SJSA1 (cell line): ENCODE measurements around the gene LILRA1. TPM values are rescaled to one million over a fixed set of nuclear protein-coding genes. Genes with fewer than 3 reads are reported as not detected.
"Not testable (repeated sequence)": the region's sequence is repeated elsewhere in the genome, so short reads cannot be mapped to it uniquely, and the experiment has no call there.

Experiments
- DNase-seq, 2 experiments: peaks; one replicate each; pipeline ENCODE4 v3.0.0-alpha.2; 2015 to 2020; ENCODE audit warnings: low spot score in 2 of 2, low read depth in 1 of 2
- H3K27ac ChIP-seq: fragments of 250-450 bp; sonication (Bioruptor Pico); 2 replicates; pipeline ENCODE4 v1.5.1; 2020; ENCODE audit warnings: mild to moderate bottlenecking, moderate library complexity
- H3K27me3 ChIP-seq: fragments of 250-450 bp; sonication (Bioruptor Pico); replicated peaks from 2 replicates; pipeline ENCODE4 v1.5.1; 2020; ENCODE audit warnings: mild to moderate bottlenecking, moderate library complexity
- H3K36me3 ChIP-seq: fragments of 250-450 bp; sonication (Bioruptor Pico); 2 replicates; pipeline ENCODE4 v1.5.1; 2020; ENCODE audit warnings: mild to moderate bottlenecking
- H3K4me1 ChIP-seq: fragments of 250-450 bp; sonication (Bioruptor Pico); replicated peaks from 2 replicates; pipeline ENCODE4 v1.6.1; 2021; ENCODE audit warnings: mild to moderate bottlenecking
- H3K4me3 ChIP-seq: fragments of 250-450 bp; sonication (Bioruptor Pico); 2 replicates; pipeline ENCODE4 v1.5.1; 2020; ENCODE audit warnings: mild to moderate bottlenecking
- H3K9me3 ChIP-seq: fragments of 250-450 bp; sonication (Bioruptor Pico); replicated peaks from 2 replicates; pipeline ENCODE4 v1.5.1; 2020; ENCODE audit warnings: mild to moderate bottlenecking
- total RNA-seq: library from RNA; depleted of rRNA; stranded (reverse); fragments of >200 nt; shearing (Covaris generic); gene quantifications from 2 replicates; pipeline ENCODE4 v1.2.3, GENCODE V29; 2014

Gene LILRA1
- total RNA-seq, 1 experiment from 2014 or later: not detected

GRCh38 chr19:54571715-54572615 lies 21.5 kb upstream of the LILRA1 start:
- H3K27ac ChIP-seq, H3K36me3 ChIP-seq, H3K4me3 ChIP-seq, H3K4me1 ChIP-seq, DNase-seq, H3K27me3 ChIP-seq, H3K9me3 ChIP-seq: not testable (repeated sequence)

DNA sequence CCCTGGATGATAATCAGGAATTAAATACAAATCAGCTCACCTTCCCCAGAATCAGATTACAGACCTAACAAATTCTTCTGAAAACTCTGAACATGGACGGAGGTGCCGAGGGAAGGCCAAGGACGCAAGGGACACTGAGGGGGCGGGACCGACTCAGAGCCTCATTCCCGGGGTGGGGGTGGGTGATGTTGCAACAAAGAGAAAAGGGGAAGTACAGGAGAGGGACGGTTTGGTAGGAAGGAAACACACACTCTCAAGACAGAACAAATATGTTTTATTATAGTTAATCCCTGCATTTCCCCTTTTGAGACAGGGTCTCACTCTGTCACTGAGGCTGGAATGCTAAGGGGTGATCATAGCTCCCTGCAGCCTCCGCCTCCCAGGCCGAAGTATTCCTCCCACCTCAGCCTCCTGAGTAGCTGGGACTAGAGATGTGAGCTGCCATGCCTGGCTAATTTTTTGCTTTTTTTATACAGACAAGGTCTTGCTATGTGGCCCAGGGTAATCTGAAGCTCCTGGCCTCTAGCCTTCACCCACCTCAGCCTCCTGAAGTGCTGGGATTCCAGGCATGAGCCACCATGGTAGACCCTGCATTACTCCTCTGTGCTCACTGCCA lies 20.6 kb upstream of the LILRA1 start:
- no peak for DNase-seq
- no peaks in the 10 kb centered on the region for H3K36me3 ChIP-seq
- no peaks in the 10 kb centered on the region for H3K4me1 ChIP-seq
- no peak overlapping the region for H3K4me3 ChIP-seq
- H3K27ac ChIP-seq: no peak overlapping the region
- no peaks in the 10 kb centered on the region for H3K27me3 ChIP-seq
- H3K9me3 ChIP-seq: no peaks in the 10 kb centered on the region

GRCh38 chr19:54573330-54573872 lies 20.0 kb upstream of the LILRA1 start, which contains the start of gene LILRA2:
LILRA2 (plus strand) TSS chr19:54573790; CDS start chr19:54573879, 89 bp downstream.
- H3K27ac ChIP-seq: no peak within 1 kb of the TSS
- no peaks in the 10 kb centered on the region for H3K27me3 ChIP-seq
- H3K9me3 ChIP-seq: no peaks in the 10 kb centered on the region

DNA sequence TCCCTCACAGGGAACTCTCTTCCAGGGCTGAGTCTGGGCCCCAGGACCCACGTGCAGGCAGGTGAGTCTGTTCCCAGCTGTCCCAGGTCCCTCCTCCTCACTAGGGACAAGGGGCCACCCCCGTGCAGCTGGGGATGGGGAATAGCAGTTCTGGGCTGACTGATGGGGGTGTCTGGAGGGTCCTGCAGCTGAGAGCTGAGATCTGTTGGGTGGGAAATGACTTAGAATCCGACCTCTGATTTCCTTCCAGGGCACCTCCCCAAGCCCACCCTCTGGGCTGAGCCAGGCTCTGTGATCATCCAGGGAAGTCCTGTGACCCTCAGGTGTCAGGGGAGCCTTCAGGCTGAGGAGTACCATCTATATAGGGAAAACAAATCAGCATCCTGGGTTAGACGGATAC lies 19.4 kb upstream of the LILRA1 start:
- H3K27ac ChIP-seq: no peak overlapping the region
- H3K36me3 ChIP-seq: no peaks in the 10 kb centered on the region
- H3K9me3 ChIP-seq: no peaks in the 10 kb centered on the region
- no peak overlapping the region for H3K4me3 ChIP-seq
- no peak for DNase-seq
- H3K27me3 ChIP-seq: no peaks in the 10 kb centered on the region
- no peaks in the 10 kb centered on the region for H3K4me1 ChIP-seq

More at GRCh38 chr19:54573330-54573872, 20.0 kb upstream of the LILRA1 start, which contains the start of gene LILRA2:
- Histone ChIP-seq H3K4me1 (no peaks in the 10 kb centered on the region), H3K36me3 (no peaks in the 10 kb centered on the region), H3K4me3 (no peak within 1 kb of the TSS)
- DNase-seq: no peak

GRCh38 chr19:54574527-54575056 lies 18.8 kb upstream of the LILRA1 start:
- Histone ChIP-seq H3K9me3 (no peaks in the 10 kb centered on the region), H3K27me3 (no peaks in the 10 kb centered on the region), H3K27ac (no peak overlapping the region), H3K36me3 (no peaks in the 10 kb centered on the region), H3K4me1 (no peaks in the 10 kb centered on the region), H3K4me3 (no peak overlapping the region)
- peak in 1 of 2 experiments; percentile 41 for DNase-seq

DNA sequence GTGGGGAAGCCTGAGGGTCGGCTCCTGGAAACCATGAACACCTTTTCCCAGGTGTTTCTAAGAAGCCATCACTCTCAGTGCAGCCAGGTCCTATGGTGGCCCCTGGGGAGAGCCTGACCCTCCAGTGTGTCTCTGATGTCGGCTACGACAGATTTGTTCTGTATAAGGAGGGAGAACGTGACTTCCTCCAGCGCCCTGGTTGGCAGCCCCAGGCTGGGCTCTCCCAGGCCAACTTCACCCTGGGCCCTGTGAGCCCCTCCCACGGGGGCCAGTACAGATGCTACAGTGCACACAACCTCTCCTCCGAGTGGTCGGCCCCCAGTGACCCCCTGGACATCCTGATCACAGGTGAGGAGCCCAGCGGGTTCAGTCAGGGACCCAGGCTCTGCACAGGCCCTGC lies 18.2 kb upstream of the LILRA1 start:
- not testable (repeated sequence) for H3K27ac ChIP-seq, H3K4me3 ChIP-seq, H3K4me1 ChIP-seq, DNase-seq, H3K9me3 ChIP-seq, H3K36me3 ChIP-seq, H3K27me3 ChIP-seq

- no peak overlapping the region for H3K4me3 ChIP-seq
- no peak overlapping the region for H3K27ac ChIP-seq
- no peaks in the 10 kb centered on the region for H3K27me3 ChIP-seq
- no peaks in the 10 kb centered on the region for H3K9me3 ChIP-seq
- DNase-seq: peak in 1 of 2 experiments; percentile 47
- H3K36me3 ChIP-seq: no peaks in the 10 kb centered on the region
- no peaks in the 10 kb centered on the region for H3K4me1 ChIP-seq
Measured at GRCh38 chr19:54576411-54576976, 16.9 kb upstream of the LILRA1 start.

GRCh38 chr19:54577334-54577733 lies 16.1 kb upstream of the LILRA1 start:
- no peaks in the 10 kb centered on the region for H3K36me3 ChIP-seq
- no peak for DNase-seq
- H3K4me3 ChIP-seq: no peak overlapping the region
- no peaks in the 10 kb centered on the region for H3K27me3 ChIP-seq
- H3K9me3 ChIP-seq: no peaks in the 10 kb centered on the region
- no peaks in the 10 kb centered on the region for H3K4me1 ChIP-seq
- no peak overlapping the region for H3K27ac ChIP-seq

DNA sequence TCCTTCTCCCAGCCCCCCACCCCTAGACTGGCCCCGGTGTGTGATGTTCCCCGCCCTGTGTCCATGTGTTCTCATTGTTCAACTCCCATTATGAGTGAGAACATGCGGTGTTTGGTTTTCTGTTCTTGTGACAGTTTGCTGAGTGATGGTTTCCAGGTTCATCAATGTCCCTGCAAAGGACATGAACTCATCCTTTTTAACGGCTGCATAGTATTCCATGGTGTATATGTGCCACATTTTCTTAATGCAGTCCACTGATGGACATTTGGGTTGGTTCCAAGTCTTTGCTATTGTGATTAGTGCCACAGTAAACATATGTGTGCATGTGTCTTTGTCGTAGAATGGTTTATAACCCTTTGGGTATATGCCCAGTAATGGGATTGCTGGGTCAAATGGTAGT lies 15.2 kb upstream of the LILRA1 start:
- not testable (repeated sequence) for H3K9me3 ChIP-seq, H3K36me3 ChIP-seq, DNase-seq, H3K4me1 ChIP-seq, H3K27ac ChIP-seq, H3K4me3 ChIP-seq, H3K27me3 ChIP-seq

GRCh38 chr19:54586397-54586796 lies 7.0 kb upstream of the LILRA1 start:
- no peaks in the 10 kb centered on the region for H3K36me3 ChIP-seq
- H3K4me1 ChIP-seq: no peaks in the 10 kb centered on the region
- 0 out of 2 replicates have a peak, but pooled peaks cover 3% of the 10 kb centered on the region for H3K27me3 ChIP-seq
- no peak for DNase-seq
- H3K4me3 ChIP-seq: no peak overlapping the region
- no peak overlapping the region for H3K27ac ChIP-seq
- no peaks in the 10 kb centered on the region for H3K9me3 ChIP-seq

DNA sequence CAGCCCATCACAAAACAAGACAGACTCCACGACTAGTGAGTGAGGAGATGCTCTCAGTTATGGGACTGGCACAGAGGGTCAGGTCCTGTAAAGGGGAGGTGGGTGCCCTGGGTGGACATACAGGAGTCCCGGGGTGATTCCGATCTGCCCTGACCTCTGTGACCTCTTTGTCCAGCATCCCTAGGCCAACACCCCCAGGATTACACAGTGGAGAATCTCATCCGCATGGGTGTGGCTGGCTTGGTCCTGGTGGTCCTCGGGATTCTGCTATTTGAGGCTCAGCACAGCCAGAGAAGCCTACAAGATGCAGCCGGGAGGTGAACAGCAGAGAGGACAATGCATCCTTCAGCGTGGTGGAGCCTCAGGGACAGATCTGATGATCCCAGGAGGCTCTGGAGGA lies 6.4 kb upstream of the LILRA1 start:
- Histone ChIP-seq H3K4me1 (no peaks in the 10 kb centered on the region), H3K4me3 (no peak overlapping the region), H3K27me3 (0 out of 2 replicates have a peak, but pooled peaks cover 3% of the 10 kb centered on the region), H3K9me3 (no peaks in the 10 kb centered on the region), H3K27ac (no peak overlapping the region), H3K36me3 (no peaks in the 10 kb centered on the region)
- no peak for DNase-seq

GRCh38 chr19:54593931-54594626 lies 647 bp downstream of the LILRA1 start:
- not testable (repeated sequence) for H3K4me3 ChIP-seq, DNase-seq, H3K9me3 ChIP-seq, H3K27me3 ChIP-seq, H3K27ac ChIP-seq, H3K4me1 ChIP-seq, H3K36me3 ChIP-seq

DNA sequence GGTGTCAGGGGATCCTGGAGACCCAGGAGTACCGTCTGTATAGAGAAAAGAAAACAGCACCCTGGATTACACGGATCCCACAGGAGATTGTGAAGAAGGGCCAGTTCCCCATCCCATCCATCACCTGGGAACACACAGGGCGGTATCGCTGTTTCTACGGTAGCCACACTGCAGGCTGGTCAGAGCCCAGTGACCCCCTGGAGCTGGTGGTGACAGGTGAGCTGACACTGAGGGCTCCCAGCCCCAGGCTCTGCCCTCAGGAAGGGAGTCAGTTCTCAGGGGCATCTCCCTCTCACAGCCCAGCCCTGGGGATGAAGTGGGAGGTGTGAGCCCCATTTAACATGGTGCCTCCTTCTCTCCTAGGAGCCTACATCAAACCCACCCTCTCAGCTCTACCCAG lies 1.3 kb downstream of the LILRA1 start:
- Histone ChIP-seq H3K4me1 (no peaks in the 10 kb centered on the region), H3K9me3 (no peaks in the 10 kb centered on the region), H3K4me3 (no peak overlapping the region), H3K27me3 (0 out of 2 replicates have a peak, but pooled peaks cover 3% of the 10 kb centered on the region), H3K36me3 (no peaks in the 10 kb centered on the region), H3K27ac (no peak overlapping the region)
- no peak for DNase-seq
